ENCODE measurements around the gene GZMA.
"Not testable (repeated sequence)": the region's sequence is repeated elsewhere in the genome, so short reads cannot be mapped to it uniquely, and the experiment has no call there.

The GZMA gene

GRCh38 chr5:55104036-55104772, 1.8 kb downstream of the GZMA start:
- H3K36me3 Mint-ChIP-seq (ENCODE audit: low read depth): no peaks in the 10 kb centered on the region
- no peaks in the 10 kb centered on the region for H3K9me3 Mint-ChIP-seq
- TF ChIP-seq CTCF (IDR thresholded peaks at IDR 0.05; ENCODE audit: unreplicated experiment in 3 of 3): no peak
- H3K4me3 Mint-ChIP-seq: no peak overlapping the region
- no peak overlapping the region for H3K27ac Mint-ChIP-seq
- H3K27me3 Mint-ChIP-seq (ENCODE audit: low read depth): no peaks in the 10 kb centered on the region
- no peaks in the 10 kb centered on the region for H3K4me1 Mint-ChIP-seq

GRCh38 chr5:55104946-55105701, 2.7 kb downstream of the GZMA start:
- TF ChIP-seq CTCF (IDR thresholded peaks at IDR 0.05; ENCODE audit: unreplicated experiment in 3 of 3): no peak
- no peaks in the 10 kb centered on the region for H3K36me3 Mint-ChIP-seq (ENCODE audit: low read depth)
- no peak overlapping the region for H3K27ac Mint-ChIP-seq
- no peaks in the 10 kb centered on the region for H3K4me1 Mint-ChIP-seq
- H3K27me3 Mint-ChIP-seq (ENCODE audit: low read depth): no peaks in the 10 kb centered on the region
- H3K4me3 Mint-ChIP-seq: no peak overlapping the region
- no peaks in the 10 kb centered on the region for H3K9me3 Mint-ChIP-seq

GRCh38 chr5:55105976-55106375, 3.5 kb downstream of the GZMA start:
- not testable (repeated sequence) for H3K36me3 Mint-ChIP-seq (ENCODE audit: low read depth); H3K4me3 Mint-ChIP-seq; H3K9me3 Mint-ChIP-seq; H3K27ac Mint-ChIP-seq; H3K27me3 Mint-ChIP-seq (ENCODE audit: low read depth); H3K4me1 Mint-ChIP-seq

- H3K27me3 Mint-ChIP-seq (ENCODE audit: low read depth): no peaks in the 10 kb centered on the region
- no peaks in the 10 kb centered on the region for H3K4me1 Mint-ChIP-seq
- no peak overlapping the region for H3K27ac Mint-ChIP-seq
- H3K9me3 Mint-ChIP-seq: no peaks in the 10 kb centered on the region
- TF ChIP-seq CTCF (IDR thresholded peaks at IDR 0.05; ENCODE audit: unreplicated experiment in 3 of 3): no peak
- H3K36me3 Mint-ChIP-seq (ENCODE audit: low read depth): no peaks in the 10 kb centered on the region
- no peak overlapping the region for H3K4me3 Mint-ChIP-seq
Observed at GRCh38 chr5:55108661-55109060, 6.2 kb downstream of the GZMA start.

- Mint-ChIP-seq H3K4me1 (no peaks in the 10 kb centered on the region), H3K36me3 (ENCODE audit: low read depth) (no peaks in the 10 kb centered on the region)
Observed at GRCh38 chr5:55110217-55110616, 7.8 kb downstream of the GZMA start.

GRCh38 chr5:55113327-55113726, 10.9 kb downstream of the GZMA start:
- Mint-ChIP-seq H3K9me3 (no peaks in the 10 kb centered on the region), H3K27me3 (ENCODE audit: low read depth) (no peaks in the 10 kb centered on the region), H3K36me3 (ENCODE audit: low read depth) (no peaks in the 10 kb centered on the region), H3K27ac (no peak overlapping the region), H3K4me3 (no peak overlapping the region), H3K4me1 (no peaks in the 10 kb centered on the region)
- TF ChIP-seq CTCF (IDR thresholded peaks at IDR 0.05; ENCODE audit: unreplicated experiment in 3 of 3): no peak

More at GRCh38 chr5:55110217-55110616, 7.8 kb downstream of the GZMA start:
- H3K4me3 Mint-ChIP-seq: no peak overlapping the region
- TF ChIP-seq CTCF (IDR thresholded peaks at IDR 0.05; ENCODE audit: unreplicated experiment in 3 of 3): no peak
- H3K27ac Mint-ChIP-seq: no peak overlapping the region
- H3K9me3 Mint-ChIP-seq: no peaks in the 10 kb centered on the region
- H3K27me3 Mint-ChIP-seq (ENCODE audit: low read depth): no peaks in the 10 kb centered on the region

All from nephron (organoid).